AG09319 (cell line): ENCODE measurements around the gene ALX3.
A peak's percentile ranks its signal among the peaks of the same experiment; 100 is the strongest.
"Not testable (repeated sequence)": the region's sequence is repeated elsewhere in the genome, so short reads cannot be mapped to it uniquely, and the experiment has no call there.

ENCODE experiments used
- DNase-seq: peaks from one replicate; pipeline ENCODE4 v3.0.0-alpha.2; 2010; ENCODE audit warnings: low read depth; ENCODE audit errors: extremely low read depth
- CTCF ChIP-seq: IDR thresholded peaks from 2 replicates; pipeline ENCODE4 v1.5.1; 2011; ENCODE audit warnings: low read depth, mild to moderate bottlenecking, inconsistent platforms, low read length, moderate library complexity

The ALX3 gene

GRCh38 chr1:110039641-110040040 is 30.8 kb downstream of the ALX3 start:
- no peak for TF ChIP-seq CTCF
- no peak for DNase-seq

DNA sequence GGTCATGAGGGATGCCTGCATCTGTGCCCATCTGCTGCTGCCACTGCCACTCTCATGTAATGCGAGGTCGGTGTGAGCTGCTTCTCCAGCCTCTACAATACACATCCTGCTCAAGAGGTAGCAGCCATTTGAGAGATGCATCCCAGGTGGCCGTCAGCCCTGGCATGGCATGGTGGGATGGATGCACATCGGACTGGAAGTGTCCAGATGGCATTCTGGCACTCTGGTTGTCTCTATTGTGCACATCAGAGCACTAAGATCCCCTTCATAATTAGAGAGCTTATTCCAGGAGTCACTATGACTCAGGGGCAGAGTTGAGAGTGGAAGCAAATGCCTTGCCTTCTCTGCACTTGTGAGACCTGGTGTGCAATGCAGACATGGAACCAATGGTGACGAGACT is 32.2 kb downstream of the ALX3 start:
- no peak for DNase-seq

GRCh38 chr1:110035236-110035752 is 35.2 kb downstream of the ALX3 start:
- no peak for TF ChIP-seq CTCF
- DNase-seq = no peak

More for the DNA sequence above, 32.2 kb downstream of the ALX3 start:
- no peak for TF ChIP-seq CTCF

- DNase-seq = peak; percentile 93
- TF ChIP-seq CTCF = no peak
These were observed 35.8 kb downstream of the ALX3 start, which contains the start of gene STRIP1 for GRCh38 chr1:110034451-110035235. Gene STRIP1 (plus strand): TSS chr1:110034624. CDS start chr1:110034638, 14 bp downstream.

GRCh38 chr1:110034040-110034450 is 36.4 kb downstream of the ALX3 start:
- DNase-seq = no peak
- TF ChIP-seq CTCF = no peak

GRCh38 chr1:110033421-110033820 is 37.1 kb downstream of the ALX3 start:
- no peak for TF ChIP-seq CTCF
- no peak for DNase-seq

- TF ChIP-seq CTCF = no peak
- no peak for DNase-seq
These were observed 38.1 kb downstream of the ALX3 start for GRCh38 chr1:110032327-110032726.

DNA sequence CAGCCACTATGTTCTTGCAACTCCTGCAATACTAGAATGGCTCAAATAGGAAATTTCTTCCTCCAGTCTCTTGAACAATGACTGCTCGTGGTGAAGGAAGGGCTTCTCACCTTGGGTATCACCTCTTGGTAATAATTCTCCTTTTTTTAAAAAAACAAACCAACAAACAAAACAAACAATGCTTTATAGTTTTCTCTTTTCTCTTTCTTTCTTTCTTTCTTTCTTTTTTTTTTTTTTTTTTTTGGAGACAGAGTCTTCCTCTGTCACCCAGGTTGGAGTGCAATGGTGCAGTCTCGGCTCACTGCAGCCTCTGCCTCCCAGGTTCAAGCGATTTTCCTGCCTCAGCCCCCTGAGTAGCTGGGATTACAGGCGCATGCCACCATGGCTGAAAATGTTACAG is 39.8 kb downstream of the ALX3 start:
- not testable (repeated sequence) for DNase-seq
